WTC11 (cell line): ENCODE results near the gene NDUFA1. TPM values are rescaled to one million over a fixed set of nuclear protein-coding genes. Genes with fewer than 3 reads are reported as not detected.

Source experiments
- ATAC-seq: fragments of 200-7000 bp; cut with Tn5 transposase; 2 replicates; pipeline ENCODE4 v1.10.0; 2021; ENCODE audit warnings: mild to moderate bottlenecking, moderate library complexity
- CTCF ChIA-PET: fragments of 300-600 bp; sonication (Branson Sonifier 250); formaldehyde crosslinking; loops from one replicate; lab custom pipeline; 2021; ENCODE audit warnings: antibody characterized with exemption; lab: Charles Lee
- POLR2A ChIA-PET: fragments of 350-600 bp; sonication (Branson Sonifier 250); formaldehyde crosslinking; loops from one replicate; lab custom pipeline; 2021; ENCODE audit warnings: antibody characterized with exemption; lab: Charles Lee
- DNase-seq: peaks from one replicate; pipeline ENCODE4 v3.0.0; 2021; ENCODE audit warnings: low spot score
- H3K27ac Mint-ChIP-seq: 2 replicates; pipeline ENCODE4 v1.8.0; 2021; ENCODE audit warnings: mixed read lengths
- H3K27me3 Mint-ChIP-seq: 2 replicates; pipeline ENCODE4 v1.8.0; 2021; ENCODE audit warnings: low read depth, mild to moderate bottlenecking, moderate library complexity, mixed read lengths
- H3K36me3 Mint-ChIP-seq: 2 replicates; pipeline ENCODE4 v1.8.0; 2021; ENCODE audit warnings: mixed read lengths
- H3K4me1 Mint-ChIP-seq: 2 replicates; pipeline ENCODE4 v1.8.0; 2022; ENCODE audit warnings: mixed read lengths
- H3K4me3 Mint-ChIP-seq: 2 replicates; pipeline ENCODE4 v1.8.0; 2021; ENCODE audit warnings: mild to moderate bottlenecking, moderate library complexity, mixed read lengths
- H3K9me3 Mint-ChIP-seq: 2 replicates; pipeline ENCODE4 v1.8.0; 2021; ENCODE audit warnings: mixed read lengths
- ARID4B ChIP-seq: sonication (generic); formaldehyde crosslinking; IDR thresholded peaks from 2 replicates; pipeline ENCODE4 v1.8.0; 2023; ENCODE audit warnings: missing genetic modification reagents, mild to moderate bottlenecking, borderline replicate concordance
- CBFB ChIP-seq: sonication (generic); formaldehyde crosslinking; IDR thresholded peaks from 2 replicates; pipeline ENCODE4 v1.8.1; 2022; ENCODE audit warnings: mild to moderate bottlenecking, low read depth, missing genetic modification reagents
- CREM ChIP-seq: sonication (generic); formaldehyde crosslinking; IDR thresholded peaks from 2 replicates; pipeline ENCODE4 v1.8.1; 2022; ENCODE audit warnings: mild to moderate bottlenecking, missing genetic modification reagents, moderate library complexity
- GTF2I ChIP-seq: fragments of 250-450 bp; sonication (Bioruptor Pico); conservative IDR thresholded peaks from 2 replicates; pipeline ENCODE4 v1.4.0; 2021; ENCODE audit warnings: mild to moderate bottlenecking
- HMGA2 ChIP-seq: fragments of 250-450 bp; sonication (Bioruptor Pico); IDR thresholded peaks from 2 replicates; pipeline ENCODE4 v1.4.0; 2021; ENCODE audit warnings: mild to moderate bottlenecking, moderate library complexity
- NFATC4 ChIP-seq: fragments of 250-450 bp; sonication (Bioruptor Pico); IDR thresholded peaks from 2 replicates; pipeline ENCODE4 v1.9.0; 2021; ENCODE audit warnings: mild to moderate bottlenecking
- PRDM15 ChIP-seq: sonication (generic); formaldehyde crosslinking; IDR thresholded peaks from 2 replicates; pipeline ENCODE4 v1.8.0; 2022; ENCODE audit warnings: missing genetic modification reagents
- PREB ChIP-seq: sonication (generic); formaldehyde crosslinking; IDR thresholded peaks from 2 replicates; pipeline ENCODE4 v1.8.1; 2022; ENCODE audit warnings: mild to moderate bottlenecking, missing genetic modification reagents, moderate library complexity, borderline replicate concordance
- ZNF396 ChIP-seq: fragments of 250-450 bp; sonication (Bioruptor Pico); IDR thresholded peaks from 2 replicates; pipeline ENCODE4 v1.8.0; 2021; ENCODE audit warnings: mild to moderate bottlenecking, moderate library complexity, borderline replicate concordance
- ZNF416 ChIP-seq: fragments of 250-450 bp; sonication (Bioruptor Pico); IDR thresholded peaks from 2 replicates; pipeline ENCODE4 v1.9.0; 2021; ENCODE audit warnings: mild to moderate bottlenecking, inconsistent platforms
- total RNA-seq: library from RNA; stranded (reverse); gene quantifications from 3 replicates; pipeline ENCODE4 v1.2.3, GENCODE V29; 2021
- TF ChIP-seq, protein P1 (sequence below): fragments of 250-450 bp; sonication (Bioruptor Pico); IDR thresholded peaks from 2 replicates; pipeline ENCODE4 v1.9.0; 2021; ENCODE audit warnings: mild to moderate bottlenecking
- TF ChIP-seq, protein P2 (sequence below): fragments of 250-450 bp; sonication (Bioruptor Pico); conservative IDR thresholded peaks from 2 replicates; pipeline ENCODE4 v1.9.0; 2021; ENCODE audit warnings: mild to moderate bottlenecking
- TF ChIP-seq, protein P3 (sequence below): sonication (generic); formaldehyde crosslinking; conservative IDR thresholded peaks from 2 replicates; pipeline ENCODE4 v1.8.1; 2023; ENCODE audit warnings: mild to moderate bottlenecking, low read depth, missing genetic modification reagents, moderate library complexity
- TF ChIP-seq, protein P4 (sequence below): sonication (generic); formaldehyde crosslinking; IDR thresholded peaks from 2 replicates; pipeline ENCODE4 v1.8.1; 2022; ENCODE audit warnings: low read depth, mild to moderate bottlenecking, moderate library complexity, missing genetic modification reagents, borderline replicate concordance
- TF ChIP-seq, protein P5 (sequence below): fragments of 250-450 bp; sonication (Bioruptor Pico); IDR thresholded peaks from 2 replicates; pipeline ENCODE4 v1.9.0; 2021; ENCODE audit warnings: mild to moderate bottlenecking

The NDUFA1 gene
- total RNA-seq, 1 experiment from 2014 or later, result 84.3 TPM

GRCh38 chrX:119828446-119828845, 43.2 kb upstream of the NDUFA1 start:
- Mint-ChIP-seq H3K27me3 (no peaks in the 10 kb centered on the region), H3K27ac (no peak overlapping the region), H3K36me3 (peaks cover 28% of the 10 kb centered on the region), H3K9me3 (no peaks in the 10 kb centered on the region), H3K4me1 (no peaks in the 10 kb centered on the region), H3K4me3 (no peak overlapping the region)
- CTCF ChIA-PET, result no interaction called here
- no peak for DNase-seq
- POLR2A ChIA-PET, result no interaction called here
- ATAC-seq, result no peak
- no peak for TF ChIP-seq GTF2I (CRISPR knock-in tag)
- no peak for TF ChIP-seq PREB (CRISPR knock-in tag)
- TF ChIP-seq ZNF396, result no peak
- TF ChIP-seq PRDM15, result no peak
- TF ChIP-seq, protein P1, sequence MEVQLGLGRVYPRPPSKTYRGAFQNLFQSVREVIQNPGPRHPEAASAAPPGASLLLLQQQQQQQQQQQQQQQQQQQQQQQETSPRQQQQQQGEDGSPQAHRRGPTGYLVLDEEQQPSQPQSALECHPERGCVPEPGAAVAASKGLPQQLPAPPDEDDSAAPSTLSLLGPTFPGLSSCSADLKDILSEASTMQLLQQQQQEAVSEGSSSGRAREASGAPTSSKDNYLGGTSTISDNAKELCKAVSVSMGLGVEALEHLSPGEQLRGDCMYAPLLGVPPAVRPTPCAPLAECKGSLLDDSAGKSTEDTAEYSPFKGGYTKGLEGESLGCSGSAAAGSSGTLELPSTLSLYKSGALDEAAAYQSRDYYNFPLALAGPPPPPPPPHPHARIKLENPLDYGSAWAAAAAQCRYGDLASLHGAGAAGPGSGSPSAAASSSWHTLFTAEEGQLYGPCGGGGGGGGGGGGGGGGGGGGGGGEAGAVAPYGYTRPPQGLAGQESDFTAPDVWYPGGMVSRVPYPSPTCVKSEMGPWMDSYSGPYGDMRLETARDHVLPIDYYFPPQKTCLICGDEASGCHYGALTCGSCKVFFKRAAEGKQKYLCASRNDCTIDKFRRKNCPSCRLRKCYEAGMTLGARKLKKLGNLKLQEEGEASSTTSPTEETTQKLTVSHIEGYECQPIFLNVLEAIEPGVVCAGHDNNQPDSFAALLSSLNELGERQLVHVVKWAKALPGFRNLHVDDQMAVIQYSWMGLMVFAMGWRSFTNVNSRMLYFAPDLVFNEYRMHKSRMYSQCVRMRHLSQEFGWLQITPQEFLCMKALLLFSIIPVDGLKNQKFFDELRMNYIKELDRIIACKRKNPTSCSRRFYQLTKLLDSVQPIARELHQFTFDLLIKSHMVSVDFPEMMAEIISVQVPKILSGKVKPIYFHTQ (CRISPR knock-in tag), result no peak
- no peak for TF ChIP-seq NFATC4
- TF ChIP-seq, protein P2, sequence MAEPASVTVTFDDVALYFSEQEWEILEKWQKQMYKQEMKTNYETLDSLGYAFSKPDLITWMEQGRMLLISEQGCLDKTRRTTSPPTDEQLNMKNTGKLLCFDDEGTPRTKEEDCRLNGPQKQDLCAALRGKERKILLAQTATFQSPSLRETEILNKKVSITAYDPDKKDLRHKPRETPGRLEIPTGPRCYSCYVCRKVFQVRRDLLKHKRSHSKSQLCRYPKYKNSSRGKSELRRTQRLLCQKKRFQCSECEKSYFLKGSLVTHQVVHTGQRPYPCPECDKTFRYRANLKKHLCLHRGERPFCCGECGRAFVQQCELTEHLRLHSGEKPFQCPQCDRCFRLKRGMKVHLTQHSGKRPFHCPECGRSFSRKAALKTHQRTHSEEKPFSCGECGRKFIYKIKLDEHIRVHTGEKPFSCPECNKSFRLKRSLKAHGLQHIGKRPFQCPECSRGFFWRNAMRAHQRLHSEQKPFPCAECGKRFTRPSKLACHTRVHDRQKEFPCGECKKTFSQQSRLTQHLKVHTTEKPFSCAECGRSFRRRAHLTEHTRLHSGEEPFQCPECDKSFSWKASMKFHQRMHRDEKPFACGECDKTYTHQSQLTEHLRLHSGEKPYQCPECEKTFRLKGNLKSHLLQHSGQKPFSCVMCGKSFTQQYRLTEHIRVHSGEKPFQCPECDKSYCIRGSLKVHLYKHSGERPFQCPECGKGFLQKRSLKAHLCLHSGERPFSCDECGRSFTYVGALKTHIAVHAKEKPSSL (CRISPR knock-in tag), result no peak
- TF ChIP-seq CREM (CRISPR knock-in tag), result no peak
- TF ChIP-seq, protein P3, sequence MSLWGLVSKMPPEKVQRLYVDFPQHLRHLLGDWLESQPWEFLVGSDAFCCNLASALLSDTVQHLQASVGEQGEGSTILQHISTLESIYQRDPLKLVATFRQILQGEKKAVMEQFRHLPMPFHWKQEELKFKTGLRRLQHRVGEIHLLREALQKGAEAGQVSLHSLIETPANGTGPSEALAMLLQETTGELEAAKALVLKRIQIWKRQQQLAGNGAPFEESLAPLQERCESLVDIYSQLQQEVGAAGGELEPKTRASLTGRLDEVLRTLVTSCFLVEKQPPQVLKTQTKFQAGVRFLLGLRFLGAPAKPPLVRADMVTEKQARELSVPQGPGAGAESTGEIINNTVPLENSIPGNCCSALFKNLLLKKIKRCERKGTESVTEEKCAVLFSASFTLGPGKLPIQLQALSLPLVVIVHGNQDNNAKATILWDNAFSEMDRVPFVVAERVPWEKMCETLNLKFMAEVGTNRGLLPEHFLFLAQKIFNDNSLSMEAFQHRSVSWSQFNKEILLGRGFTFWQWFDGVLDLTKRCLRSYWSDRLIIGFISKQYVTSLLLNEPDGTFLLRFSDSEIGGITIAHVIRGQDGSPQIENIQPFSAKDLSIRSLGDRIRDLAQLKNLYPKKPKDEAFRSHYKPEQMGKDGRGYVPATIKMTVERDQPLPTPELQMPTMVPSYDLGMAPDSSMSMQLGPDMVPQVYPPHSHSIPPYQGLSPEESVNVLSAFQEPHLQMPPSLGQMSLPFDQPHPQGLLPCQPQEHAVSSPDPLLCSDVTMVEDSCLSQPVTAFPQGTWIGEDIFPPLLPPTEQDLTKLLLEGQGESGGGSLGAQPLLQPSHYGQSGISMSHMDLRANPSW (CRISPR knock-in tag), result no peak
- TF ChIP-seq, protein P4, sequence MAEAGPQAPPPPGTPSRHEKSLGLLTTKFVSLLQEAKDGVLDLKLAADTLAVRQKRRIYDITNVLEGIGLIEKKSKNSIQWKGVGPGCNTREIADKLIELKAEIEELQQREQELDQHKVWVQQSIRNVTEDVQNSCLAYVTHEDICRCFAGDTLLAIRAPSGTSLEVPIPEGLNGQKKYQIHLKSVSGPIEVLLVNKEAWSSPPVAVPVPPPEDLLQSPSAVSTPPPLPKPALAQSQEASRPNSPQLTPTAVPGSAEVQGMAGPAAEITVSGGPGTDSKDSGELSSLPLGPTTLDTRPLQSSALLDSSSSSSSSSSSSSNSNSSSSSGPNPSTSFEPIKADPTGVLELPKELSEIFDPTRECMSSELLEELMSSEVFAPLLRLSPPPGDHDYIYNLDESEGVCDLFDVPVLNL (CRISPR knock-in tag), result no peak
- no peak for TF ChIP-seq ARID4B (CRISPR knock-in tag)
- no peak for TF ChIP-seq CBFB (CRISPR knock-in tag)
- TF ChIP-seq ZNF416 (CRISPR knock-in tag), result no peak
- TF ChIP-seq HMGA2, result no peak
- TF ChIP-seq, protein P5, sequence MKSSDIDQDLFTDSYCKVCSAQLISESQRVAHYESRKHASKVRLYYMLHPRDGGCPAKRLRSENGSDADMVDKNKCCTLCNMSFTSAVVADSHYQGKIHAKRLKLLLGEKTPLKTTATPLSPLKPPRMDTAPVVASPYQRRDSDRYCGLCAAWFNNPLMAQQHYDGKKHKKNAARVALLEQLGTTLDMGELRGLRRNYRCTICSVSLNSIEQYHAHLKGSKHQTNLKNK, result no peak
